SH-SY5Y (cell line): Measurements from ENCODE around the gene SH2D4B.

Source experiments
- GATA2 ChIP-seq: IDR thresholded peaks from 2 replicates; pipeline ENCODE4 v1.6.1; 2011; ENCODE audit warnings: mild to moderate bottlenecking, low read depth, low read length
- GATA3 ChIP-seq: IDR thresholded peaks from 2 replicates; pipeline ENCODE4 v1.6.1; 2011; ENCODE audit warnings: low read depth, mild to moderate bottlenecking, low read length, moderate library complexity

- TF ChIP-seq GATA2, result no peak
- TF ChIP-seq GATA3, result no peak
Observed at GRCh38 chr10:80540136-80540535, 2.4 kb downstream of the SH2D4B start.
